Measurements from ENCODE around the gene BRD9. TPM values are rescaled to one million over a fixed set of nuclear protein-coding genes. Genes with fewer than 3 reads are reported as not detected.

Gene BRD9
- total and polyA plus RNA-seq, 2 experiments from 2014 or later = 17.8 to 20.3 TPM

DNA sequence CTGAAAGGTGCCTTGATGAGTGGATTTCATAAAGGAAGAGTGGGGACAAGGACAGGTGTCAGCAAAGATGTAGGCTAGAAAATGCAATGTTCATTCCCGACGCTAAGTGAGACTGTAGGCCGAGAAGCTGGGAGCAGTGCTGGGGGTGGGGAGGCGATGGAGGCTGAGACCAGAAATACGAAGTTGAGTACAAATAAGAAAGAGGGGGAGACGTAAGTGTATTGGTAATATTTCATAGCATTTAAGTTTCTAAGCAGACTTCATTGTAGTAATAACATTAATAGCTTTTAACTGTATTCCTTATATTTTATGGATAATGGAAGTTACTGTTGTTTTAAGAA lies 11.1 kb upstream of the BRD9 start:
- no peaks in the 10 kb centered on the region for H3K9me3 ChIP-seq (ENCODE audit: low read depth)
- no peaks in the 10 kb centered on the region for H3K9me2 ChIP-seq (replicated peaks; ENCODE audit: insufficient read depth)
- WGBS (ENCODE audit: low lambda C conversion rate, missing lambda C conversion rate) = 98% methylated on average over 6 of the region's 6 CpGs
- no peak overlapping the region for H3K4me3 ChIP-seq
- no peak for DNase-seq (ENCODE audit: low spot score)
- H3K27me3 ChIP-seq = no peaks in the 10 kb centered on the region
- no peaks in the 10 kb centered on the region for H4K20me1 ChIP-seq (ENCODE audit: insufficient read depth, poor library complexity, severe bottlenecking)
- no peak overlapping the region for H3K27ac ChIP-seq
- TF ChIP-seq EZH2 (IDR thresholded peaks at IDR 0.05; ENCODE audit: borderline replicate concordance) = no peak
- no peak for TF ChIP-seq EZH2phosphoT487 (IDR thresholded peaks at IDR 0.05; ENCODE audit: low read depth, severe bottlenecking, unreplicated experiment)
- no peak for TF ChIP-seq CTCF (IDR thresholded peaks at IDR 0.05; ENCODE audit: poor library complexity)
- no peak overlapping the region for H3K4me2 ChIP-seq
- H2AFZ ChIP-seq = no peak overlapping the region
- no peaks in the 10 kb centered on the region for H3K4me1 ChIP-seq (ENCODE audit: insufficient read depth)
- no peaks in the 10 kb centered on the region for H3K36me3 ChIP-seq (replicated peaks; ENCODE audit: insufficient read depth, low read depth)
- no peaks in the 10 kb centered on the region for H3K79me2 ChIP-seq

DNA sequence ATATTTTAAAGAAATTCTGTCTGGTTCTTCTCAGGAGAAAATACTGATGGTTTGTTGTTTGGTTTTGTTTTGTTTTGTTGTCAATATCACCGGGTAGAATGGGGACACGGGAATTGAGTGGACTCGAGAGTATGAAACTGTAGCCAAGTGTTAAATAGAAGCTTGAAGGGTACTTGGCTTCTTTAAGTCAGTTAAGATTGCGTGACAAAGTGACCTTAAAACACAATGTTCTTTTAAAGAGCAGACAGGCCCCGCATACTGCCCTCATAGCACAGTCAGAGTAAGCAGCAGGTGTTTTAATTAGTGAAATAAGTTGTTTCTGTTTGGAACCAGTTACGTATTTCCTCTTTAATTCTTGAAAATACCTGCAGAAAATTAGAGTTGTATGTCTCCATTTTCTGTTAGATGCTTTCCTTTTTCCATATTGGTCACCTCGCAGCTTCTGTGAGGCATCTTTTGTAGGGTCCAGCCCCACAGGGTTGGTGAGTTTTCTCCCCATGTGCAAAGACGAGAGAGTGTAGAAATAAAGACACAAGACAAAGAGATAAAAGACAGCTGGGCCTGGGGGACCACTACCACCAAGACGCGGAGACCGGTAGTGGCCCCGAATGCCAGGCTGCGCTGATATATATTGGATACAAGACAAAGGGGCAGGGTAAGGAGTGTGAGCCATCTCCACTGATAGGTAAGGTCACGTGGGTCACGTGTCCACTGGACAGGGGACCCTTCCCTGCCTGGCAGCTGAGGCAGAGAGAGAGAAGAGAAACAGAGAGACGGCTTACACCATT lies 9.7 kb upstream of the BRD9 start:
- H3K4me3 ChIP-seq = no peak overlapping the region

GRCh38 chr5:900781-901180 lies 8.2 kb upstream of the BRD9 start:
- Histone ChIP-seq H3K4me2 (no peak overlapping the region), H3K27ac (no peak overlapping the region), H3K4me3 (no peak overlapping the region), H3K27me3 (no peaks in the 10 kb centered on the region), H3K36me3 (replicated peaks; ENCODE audit: insufficient read depth, low read depth) (no peaks in the 10 kb centered on the region), H3K9me3 (ENCODE audit: low read depth) (no peaks in the 10 kb centered on the region), H4K20me1 (ENCODE audit: insufficient read depth, poor library complexity, severe bottlenecking) (no peaks in the 10 kb centered on the region), H3K79me2 (no peaks in the 10 kb centered on the region), H3K9me2 (replicated peaks; ENCODE audit: insufficient read depth) (no peaks in the 10 kb centered on the region), H2AFZ (no peak overlapping the region), H3K4me1 (ENCODE audit: insufficient read depth) (no peaks in the 10 kb centered on the region)
- WGBS (ENCODE audit: low lambda C conversion rate, missing lambda C conversion rate) = 91% methylated on average over 4 of the region's 4 CpGs
- TF ChIP-seq EZH2phosphoT487 (IDR thresholded peaks at IDR 0.05; ENCODE audit: low read depth, severe bottlenecking, unreplicated experiment) = no peak
- TF ChIP-seq EZH2 (IDR thresholded peaks at IDR 0.05; ENCODE audit: borderline replicate concordance) = no peak
- no peak for TF ChIP-seq CTCF (IDR thresholded peaks at IDR 0.05; ENCODE audit: poor library complexity)
- no peak for DNase-seq (ENCODE audit: low spot score)

More for the DNA sequence above, 9.7 kb upstream of the BRD9 start:
- TF ChIP-seq EZH2phosphoT487 (IDR thresholded peaks at IDR 0.05; ENCODE audit: low read depth, severe bottlenecking, unreplicated experiment) (no peak), CTCF (IDR thresholded peaks at IDR 0.05; ENCODE audit: poor library complexity) (no peak), EZH2 (IDR thresholded peaks at IDR 0.05; ENCODE audit: borderline replicate concordance) (no peak)
- H3K36me3 ChIP-seq (replicated peaks; ENCODE audit: insufficient read depth, low read depth) = no peaks in the 10 kb centered on the region
- H3K4me1 ChIP-seq (ENCODE audit: insufficient read depth) = no peaks in the 10 kb centered on the region
- no peaks in the 10 kb centered on the region for H3K9me3 ChIP-seq (ENCODE audit: low read depth)
- H3K4me2 ChIP-seq = no peak overlapping the region
- H3K27me3 ChIP-seq = no peaks in the 10 kb centered on the region
- no peak overlapping the region for H3K27ac ChIP-seq
- no peaks in the 10 kb centered on the region for H4K20me1 ChIP-seq (ENCODE audit: insufficient read depth, poor library complexity, severe bottlenecking)
- H3K9me2 ChIP-seq (replicated peaks; ENCODE audit: insufficient read depth) = no peaks in the 10 kb centered on the region
- 95% methylated on average over 16 of the region's 16 CpGs for WGBS (ENCODE audit: low lambda C conversion rate, missing lambda C conversion rate)
- no peaks in the 10 kb centered on the region for H3K79me2 ChIP-seq
- no peak overlapping the region for H2AFZ ChIP-seq
- no peak for DNase-seq (ENCODE audit: low spot score)
